WI38 (cell line): ENCODE data around the gene RBKS.
"Not testable (repeated sequence)": the region's sequence is repeated elsewhere in the genome, so short reads cannot be mapped to it uniquely, and the experiment has no call there.

Source experiments
- H3K4me3 ChIP-seq: 2 replicates; pipeline ENCODE4 v1.5.1; 2011; ENCODE audit warnings: low read depth, mild to moderate bottlenecking, control low read depth, low read length
- TF ChIP-seq, protein P1 (sequence below): IDR thresholded peaks from 2 replicates; pipeline ENCODE4 v1.5.1; 2012; ENCODE audit warnings: low read depth, mild to moderate bottlenecking, control low read depth, low read length

The RBKS gene

DNA sequence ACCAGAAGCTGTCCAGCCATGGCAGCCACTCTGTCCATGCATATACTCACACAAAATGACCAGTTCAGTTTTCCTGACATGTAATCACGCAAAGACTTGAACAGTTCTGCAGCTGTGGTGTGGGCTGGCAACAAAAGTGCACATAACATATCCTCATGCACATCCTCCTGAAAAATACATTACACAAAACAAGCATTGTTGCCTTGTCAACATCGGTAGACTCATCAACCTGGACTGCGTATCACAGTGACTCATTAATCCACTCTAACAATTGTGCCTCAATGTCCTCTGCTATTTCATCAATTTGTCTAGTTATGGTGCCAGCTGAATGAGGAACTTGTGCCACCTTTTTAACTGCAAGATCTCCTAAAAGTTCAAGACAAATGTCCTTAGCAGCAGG, 19.5 kb downstream of the RBKS start:
- TF ChIP-seq, protein P1, sequence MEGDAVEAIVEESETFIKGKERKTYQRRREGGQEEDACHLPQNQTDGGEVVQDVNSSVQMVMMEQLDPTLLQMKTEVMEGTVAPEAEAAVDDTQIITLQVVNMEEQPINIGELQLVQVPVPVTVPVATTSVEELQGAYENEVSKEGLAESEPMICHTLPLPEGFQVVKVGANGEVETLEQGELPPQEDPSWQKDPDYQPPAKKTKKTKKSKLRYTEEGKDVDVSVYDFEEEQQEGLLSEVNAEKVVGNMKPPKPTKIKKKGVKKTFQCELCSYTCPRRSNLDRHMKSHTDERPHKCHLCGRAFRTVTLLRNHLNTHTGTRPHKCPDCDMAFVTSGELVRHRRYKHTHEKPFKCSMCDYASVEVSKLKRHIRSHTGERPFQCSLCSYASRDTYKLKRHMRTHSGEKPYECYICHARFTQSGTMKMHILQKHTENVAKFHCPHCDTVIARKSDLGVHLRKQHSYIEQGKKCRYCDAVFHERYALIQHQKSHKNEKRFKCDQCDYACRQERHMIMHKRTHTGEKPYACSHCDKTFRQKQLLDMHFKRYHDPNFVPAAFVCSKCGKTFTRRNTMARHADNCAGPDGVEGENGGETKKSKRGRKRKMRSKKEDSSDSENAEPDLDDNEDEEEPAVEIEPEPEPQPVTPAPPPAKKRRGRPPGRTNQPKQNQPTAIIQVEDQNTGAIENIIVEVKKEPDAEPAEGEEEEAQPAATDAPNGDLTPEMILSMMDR, result no peak

GRCh38 chr2:27869763-27870162, 20.4 kb downstream of the RBKS start:
- no peak overlapping the region for H3K4me3 ChIP-seq
- TF ChIP-seq, protein P1, result no peak

More for the DNA sequence above, 19.5 kb downstream of the RBKS start:
- no peak overlapping the region for H3K4me3 ChIP-seq

GRCh38 chr2:27866237-27866636, 23.9 kb downstream of the RBKS start:
- TF ChIP-seq, protein P1, result no peak
- no peak overlapping the region for H3K4me3 ChIP-seq

DNA sequence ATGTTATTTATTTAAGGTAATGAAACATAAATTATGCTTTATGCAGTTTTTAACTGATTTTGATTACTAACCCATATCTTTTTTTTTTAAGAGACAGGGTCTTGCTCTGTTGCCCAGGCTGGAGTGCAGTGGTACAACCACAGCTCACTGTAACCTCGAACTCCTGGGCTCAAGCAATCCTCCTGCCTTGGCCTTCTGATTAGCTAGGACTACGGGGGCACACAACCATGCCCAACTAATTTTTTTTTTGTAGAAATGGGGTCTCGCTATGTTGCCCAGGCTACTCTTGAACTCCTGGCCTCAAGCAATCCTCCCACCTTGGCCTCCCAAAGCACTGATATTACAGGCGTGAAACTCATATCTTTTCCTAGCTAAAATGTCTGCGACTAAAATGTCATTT, 26.2 kb downstream of the RBKS start:
- not testable (repeated sequence) for H3K4me3 ChIP-seq

GRCh38 chr2:27863146-27863545, 27.0 kb downstream of the RBKS start:
- TF ChIP-seq, protein P1, result no peak
- no peak overlapping the region for H3K4me3 ChIP-seq

DNA sequence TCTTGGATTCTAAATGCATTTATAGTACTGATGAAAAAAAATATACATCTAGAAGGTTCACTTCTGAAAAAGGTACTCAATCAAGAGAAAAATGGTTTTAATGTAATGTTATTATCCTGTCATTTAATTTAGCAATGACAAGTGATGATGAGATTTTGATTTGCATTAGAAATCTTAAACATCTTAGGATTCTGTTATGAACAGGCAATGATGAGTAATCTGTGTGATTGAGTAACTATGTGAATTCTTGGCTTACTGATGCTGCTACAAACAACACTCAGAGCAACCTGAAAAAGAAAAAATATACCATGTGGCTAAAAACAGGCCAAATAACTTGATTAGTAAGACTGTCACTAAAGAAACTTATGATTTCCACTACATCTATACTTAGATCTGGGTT, 30.1 kb downstream of the RBKS start:
- TF ChIP-seq, protein P1, result no peak
- H3K4me3 ChIP-seq, result no peak overlapping the region

GRCh38 chr2:27857417-27858172, 32.6 kb downstream of the RBKS start:
- TF ChIP-seq, protein P1, result no peak
- no peak overlapping the region for H3K4me3 ChIP-seq

DNA sequence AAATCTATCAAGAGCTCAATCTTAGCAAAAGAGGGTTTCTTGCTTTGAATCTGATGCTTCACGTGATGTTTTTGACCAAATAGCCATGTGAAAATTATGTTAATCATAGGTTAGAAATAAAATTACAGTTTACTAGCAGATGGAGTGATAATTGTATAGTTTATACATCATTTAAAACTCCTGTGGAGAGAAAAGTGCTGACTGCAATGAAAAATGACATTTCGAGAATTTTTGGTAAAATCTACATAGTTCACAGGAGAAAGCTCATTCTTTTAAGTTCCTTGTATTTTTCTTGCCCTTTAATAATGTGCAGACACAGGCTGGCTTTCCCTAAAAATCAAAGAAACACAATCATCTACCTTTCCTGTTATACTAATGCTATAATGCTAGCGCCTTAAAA, 33.2 kb downstream of the RBKS start:
- H3K4me3 ChIP-seq, result no peak overlapping the region
- TF ChIP-seq, protein P1, result no peak
